Left ventricle myocardium inferior (tissue), 1 donor: ENCODE measurements around the gene KCMF1. TPM values are rescaled to one million over a fixed set of nuclear protein-coding genes. Genes with fewer than 3 reads are reported as not detected.

Source experiments
- DNase-seq: peaks from one replicate; pipeline ENCODE4 v3.0.0-alpha.2; 2020
- H3K27ac ChIP-seq: fragments of 200-600 bp; replicated peaks from 2 replicates; pipeline ENCODE4 v1.8.0; 2021
- H3K27me3 ChIP-seq: fragments of 200-600 bp; 2 replicates; pipeline ENCODE4 v1.8.0; 2021; ENCODE audit warnings: low read depth
- H3K36me3 ChIP-seq: fragments of 200-600 bp; 2 replicates; pipeline ENCODE4 v1.8.0; 2021
- H3K4me1 ChIP-seq: fragments of 200-600 bp; 2 replicates; pipeline ENCODE4 v1.8.0; 2021
- H3K4me3 ChIP-seq: fragments of 200-600 bp; 2 replicates; pipeline ENCODE4 v1.8.0; 2021; ENCODE audit warnings: mild to moderate bottlenecking, moderate library complexity
- H3K9me3 ChIP-seq: fragments of 200-600 bp; replicated peaks from 2 replicates; pipeline ENCODE4 v1.8.0; 2021
- CTCF ChIP-seq: fragments of 200-600 bp; IDR thresholded peaks from 2 replicates; pipeline ENCODE4 v1.8.0; 2021; ENCODE audit warnings: antibody characterized with exemption, mild to moderate bottlenecking, borderline replicate concordance
- intact Hi-C: fragments of 100-400 bp; cut with micrococcal nuclease; formaldehyde crosslinking; loops from one replicate; pipeline ENCODE4 v1.11.0; 2022
- total RNA-seq: library from RNA; stranded (reverse); fragmentation: NEBNext Ultra II Directional; extraction: Animal tissue kit (Norgen Biotek cat#: 25700); gene quantifications from one replicate; pipeline ENCODE4 v1.2.1, GENCODE V29; 2021
- donor health status: DM: no; HTN: yes; CAD: no; lungs with severe emphysema.

KCMF1 gene
- total RNA-seq, 1 donor from 2014 or later = 90.2 TPM

GRCh38 chr2:85057226-85057962 lies 86.4 kb downstream of the KCMF1 start:
- H3K4me1 ChIP-seq = no peaks in the 10 kb centered on the region
- H3K4me3 ChIP-seq = no peak overlapping the region
- H3K27ac ChIP-seq = no peak overlapping the region
- intact Hi-C loops = no loop called here
- no peaks in the 10 kb centered on the region for H3K27me3 ChIP-seq
- H3K9me3 ChIP-seq = no peaks in the 10 kb centered on the region
- DNase-seq = no peak
- H3K36me3 ChIP-seq = peaks cover 23% of the 10 kb centered on the region
- no peak for TF ChIP-seq CTCF

GRCh38 chr2:85061896-85062295 lies 90.9 kb downstream of the KCMF1 start:
- H3K27me3 ChIP-seq = peaks cover 10% of the 10 kb centered on the region
- H3K4me1 ChIP-seq = peaks cover 3% of the 10 kb centered on the region
- intact Hi-C loops = no loop called here
- H3K9me3 ChIP-seq = no peaks in the 10 kb centered on the region
- no peak overlapping the region for H3K27ac ChIP-seq
- no peak overlapping the region for H3K4me3 ChIP-seq
- TF ChIP-seq CTCF = no peak
- H3K36me3 ChIP-seq = no peaks in the 10 kb centered on the region
- DNase-seq = no peak

GRCh38 chr2:85062565-85062964 lies 91.6 kb downstream of the KCMF1 start:
- H3K27me3 ChIP-seq = peaks cover 10% of the 10 kb centered on the region
- no peak for TF ChIP-seq CTCF
- intact Hi-C loops = no loop called here
- no peaks in the 10 kb centered on the region for H3K9me3 ChIP-seq
- H3K27ac ChIP-seq = no peak overlapping the region
- H3K4me3 ChIP-seq = no peak overlapping the region
- H3K4me1 ChIP-seq = peaks cover 9% of the 10 kb centered on the region
- DNase-seq = no peak
- no peaks in the 10 kb centered on the region for H3K36me3 ChIP-seq

- TF ChIP-seq CTCF = no peak
- no peaks in the 10 kb centered on the region for H3K36me3 ChIP-seq
- H3K27ac ChIP-seq = no peak overlapping the region
- no peak overlapping the region for H3K4me3 ChIP-seq
- H3K27me3 ChIP-seq = peaks cover 10% of the 10 kb centered on the region
- H3K4me1 ChIP-seq = peaks cover 9% of the 10 kb centered on the region
- intact Hi-C loops = no loop called here
- no peak for DNase-seq
- H3K9me3 ChIP-seq = no peaks in the 10 kb centered on the region
These were observed 93.1 kb downstream of the KCMF1 start for GRCh38 chr2:85063981-85064599.

GRCh38 chr2:85064927-85065577 lies 94.1 kb downstream of the KCMF1 start:
- Histone ChIP-seq H3K4me3 (no peak overlapping the region), H3K4me1 (peaks cover 9% of the 10 kb centered on the region), H3K27ac (no peak overlapping the region), H3K36me3 (no peaks in the 10 kb centered on the region), H3K27me3 (peaks cover 10% of the 10 kb centered on the region), H3K9me3 (no peaks in the 10 kb centered on the region)
- DNase-seq = no peak
- TF ChIP-seq CTCF = no peak
- intact Hi-C loops = loop anchor here (5.0 kb wide), 1 partner anchor 237 kb away; no protein-coding TSS in a partner anchor
